HepG2 (cell line): ENCODE data around the gene LGALS8. TPM values are rescaled to one million over a fixed set of nuclear protein-coding genes. Genes with fewer than 3 reads are reported as not detected.

Experiments
- FOXP1 ChIP-seq, 2 experiments: fragments of 450-650 bp in 1 of 2; IDR thresholded peaks; 2 replicates each; pipeline ENCODE4 v1.6.1; 2017 to 2018; ENCODE audit warnings: antibody characterized with exemption in 1 of 2
- HMGXB4 ChIP-seq, 2 experiments: sonication (generic) in 1 of 2; formaldehyde crosslinking in 1 of 2; IDR thresholded peaks; 2 replicates each; pipeline versions ENCODE4 v1.4.0 to v1.6.1; 2018 to 2020; ENCODE audit warnings: missing genetic modification reagents in 2 of 2, borderline replicate concordance in 1 of 2, low read depth in 1 of 2, mild to moderate bottlenecking in 1 of 2, missing biosample characterization in 1 of 2
- IKZF4 ChIP-seq: sonication (generic); formaldehyde crosslinking; IDR thresholded peaks from 2 replicates; pipeline ENCODE4 v1.5.1; 2020; ENCODE audit warnings: borderline replicate concordance, mild to moderate bottlenecking, low read depth, missing genetic modification reagents; ENCODE audit errors: not compliant biosample characterization
- MXD4 ChIP-seq: IDR thresholded peaks from 2 replicates; pipeline ENCODE4 v1.6.1; 2016; ENCODE audit warnings: mild to moderate bottlenecking, missing biosample characterization, missing genetic modification reagents
- MYPOP ChIP-seq: sonication (generic); formaldehyde crosslinking; IDR thresholded peaks from 2 replicates; pipeline ENCODE4 v1.8.1; 2023; ENCODE audit warnings: mild to moderate bottlenecking, moderate library complexity, missing genetic modification reagents
- NFKBIZ ChIP-seq: IDR thresholded peaks from 2 replicates; pipeline ENCODE4 v1.6.1; 2018; ENCODE audit warnings: missing genetic modification reagents, missing compliant biosample characterization
- NKX3-1 ChIP-seq: sonication (generic); formaldehyde crosslinking; IDR thresholded peaks from 2 replicates; pipeline ENCODE4 v1.5.0; 2020; ENCODE audit warnings: missing genetic modification reagents
- NR2F1 ChIP-seq, 2 experiments: fragments of 450-650 bp in 1 of 2; formaldehyde crosslinking in 1 of 2; IDR thresholded peaks; 2 replicates each; pipeline versions ENCODE4 v1.5.0 to v1.6.1; 2016 to 2020; ENCODE audit warnings: mild to moderate bottlenecking in 1 of 2, missing compliant biosample characterization in 1 of 2, missing genetic modification reagents in 1 of 2, moderate library complexity in 1 of 2
- POGZ ChIP-seq: sonication (generic); formaldehyde crosslinking; IDR thresholded peaks from 2 replicates; pipeline ENCODE4 v1.4.0; 2020; ENCODE audit warnings: mild to moderate bottlenecking, missing genetic modification reagents
- TBX2 ChIP-seq: sonication (generic); formaldehyde crosslinking; IDR thresholded peaks from 2 replicates; pipeline ENCODE4 v1.5.0; 2020; ENCODE audit warnings: missing genetic modification reagents, mild to moderate bottlenecking, borderline replicate concordance
- ZMAT5 ChIP-seq: sonication (generic); formaldehyde crosslinking; IDR thresholded peaks from 2 replicates; pipeline ENCODE4 v1.5.0; 2020; ENCODE audit warnings: mild to moderate bottlenecking, low read depth, missing genetic modification reagents, borderline replicate concordance
- ZNF460 ChIP-seq: sonication (generic); formaldehyde crosslinking; IDR thresholded peaks from 2 replicates; pipeline ENCODE4 v1.5.1; 2020; ENCODE audit warnings: missing genetic modification reagents, mild to moderate bottlenecking, borderline replicate concordance
- ZNF720 ChIP-seq: sonication (generic); formaldehyde crosslinking; IDR thresholded peaks from 2 replicates; pipeline ENCODE4 v1.4.0; 2020; ENCODE audit warnings: missing genetic modification reagents
- ZNF75D ChIP-seq: sonication (generic); formaldehyde crosslinking; IDR thresholded peaks from 2 replicates; pipeline ENCODE4 v1.8.1; 2023; ENCODE audit warnings: missing genetic modification reagents, mild to moderate bottlenecking, borderline replicate concordance
- ZNF792 ChIP-seq: IDR thresholded peaks from 2 replicates; pipeline ENCODE4 v1.6.1; 2016
- ZSCAN30 ChIP-seq: sonication (generic); formaldehyde crosslinking; IDR thresholded peaks from 2 replicates; pipeline ENCODE4 v1.5.0; 2020; ENCODE audit warnings: mild to moderate bottlenecking, missing genetic modification reagents
- polyA plus RNA-seq, 8 experiments: library from polyadenylated mRNA; depleted of rRNA in 3 of 8; stranded (reverse) in 7 of 8; unstranded in 1 of 8; fragments of >200 nt; fragmentation: Illumina TruSeq in 4 of 8; extraction: Trizol in 4 of 8; gene quantifications; 2 replicates each; pipeline versions ENCODE4 v1.2.1 to v1.2.3, GENCODE V29; 2011 to 2016; ENCODE audit warnings: low read depth in 4 of 8, missing spikeins in 1 of 8, mixed read lengths in 1 of 8; ENCODE audit not compliant: insufficient read depth in 1 of 8
- total RNA-seq, 5 experiments: library from RNA; depleted of rRNA; stranded (reverse); fragments of >200 nt; fragmentation: Illumina TruSeq; extraction: Trizol; gene quantifications; 2 replicates each; pipeline ENCODE4 v1.2.3, GENCODE V29; 2016; ENCODE audit warnings: low read depth in 1 of 5
- TF ChIP-seq, protein P1 (sequence below): sonication (generic); formaldehyde crosslinking; IDR thresholded peaks from 2 replicates; pipeline ENCODE4 v1.4.0; 2020; ENCODE audit warnings: missing genetic modification reagents
- TF ChIP-seq, protein P2 (sequence below): sonication (generic); formaldehyde crosslinking; conservative IDR thresholded peaks from 2 replicates; pipeline ENCODE4 v1.4.0; 2020; ENCODE audit warnings: missing genetic modification reagents
- TF ChIP-seq, protein P3 (sequence below): sonication (generic); formaldehyde crosslinking; IDR thresholded peaks from 2 replicates; pipeline ENCODE4 v1.8.0; 2022; ENCODE audit warnings: mild to moderate bottlenecking, missing genetic modification reagents

LGALS8 gene
- total and polyA plus RNA-seq, 2 of the 13 experiments (the other 11 are each of a cell fraction or from before 2014, with no cell fraction given) = 29.3 to 185 TPM

DNA sequence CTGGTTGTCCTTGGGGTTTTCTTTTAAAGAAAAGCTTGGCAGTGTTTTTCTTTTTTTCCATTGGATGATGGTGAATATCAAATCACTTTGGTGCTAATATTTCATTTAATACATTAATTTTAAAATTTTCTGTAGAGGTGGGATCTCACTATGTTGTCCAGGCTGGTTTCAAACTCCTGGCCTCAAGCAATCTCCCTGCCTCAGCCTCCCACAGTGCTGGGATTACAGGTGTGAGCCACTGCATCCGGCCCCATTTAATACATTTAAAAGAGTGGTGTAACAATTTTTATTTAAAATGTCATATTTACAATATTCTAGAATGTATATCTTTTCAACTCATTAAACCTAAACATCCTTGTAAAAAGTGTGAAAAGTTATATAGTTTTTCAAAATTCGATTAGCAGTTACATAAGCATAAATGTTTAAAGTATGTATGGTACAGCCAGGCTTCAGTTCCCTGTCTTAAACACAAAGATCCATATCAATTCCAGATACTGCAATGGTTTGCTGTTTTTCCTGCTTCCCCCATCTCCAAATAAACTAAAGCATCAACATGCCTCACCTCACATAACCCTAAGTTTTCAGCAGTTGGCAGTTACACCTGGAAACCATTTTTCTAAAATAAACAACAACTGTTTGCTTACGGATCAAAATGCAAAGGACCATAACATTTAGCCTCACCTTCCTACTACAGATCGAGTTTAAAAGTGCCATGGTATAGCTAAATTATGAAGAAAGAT lies 8.9 kb upstream of the LGALS8 start (continued):
- TF ChIP-seq HMGXB4 (CRISPR knock-in tag; IDR thresholded peaks at IDR 0.05; ENCODE audit: borderline replicate concordance in 1 of 2, low read depth in 1 of 2) = peak in 1 of 2 experiments; percentile 27; a peak in 1 of 4 replicates
- no peak; the same call in 1 of the 2 replicates for TF ChIP-seq ZNF792 (CRISPR knock-in tag)
- TF ChIP-seq TBX2 (CRISPR knock-in tag) = peak; percentile 26; the same call in 1 of the 2 replicates
- TF ChIP-seq IKZF4 (CRISPR knock-in tag) = no peak
- 0 out of 2 replicates have a peak, but pooled peaks have one; percentile 35 for TF ChIP-seq ZSCAN30 (CRISPR knock-in tag)
- TF ChIP-seq FOXP1 (IDR thresholded peaks at IDR 0.05) = no peak
- TF ChIP-seq FOXP1 (CRISPR knock-in tag; IDR thresholded peaks at IDR 0.05) = peak; percentile 91
- TF ChIP-seq ZNF460 (CRISPR knock-in tag) = no peak
- TF ChIP-seq POGZ (CRISPR knock-in tag) = no peak
- 0 out of 2 replicates have a peak, but pooled peaks have one; percentile 5 for TF ChIP-seq NFKBIZ (CRISPR knock-in tag)
- no peak for TF ChIP-seq NR2F1 (CRISPR knock-in tag; IDR thresholded peaks at IDR 0.05)
- TF ChIP-seq ZNF75D (CRISPR knock-in tag) = no peak
- no peak for TF ChIP-seq ZNF720 (CRISPR knock-in tag)
- no peak for TF ChIP-seq NKX3-1 (CRISPR knock-in tag)
- TF ChIP-seq MXD4 (CRISPR knock-in tag) = 0 out of 2 replicates have a peak, but pooled peaks have one; percentile 9
- no peak for TF ChIP-seq ZMAT5
- no peak for TF ChIP-seq MYPOP
- TF ChIP-seq, protein P1, sequence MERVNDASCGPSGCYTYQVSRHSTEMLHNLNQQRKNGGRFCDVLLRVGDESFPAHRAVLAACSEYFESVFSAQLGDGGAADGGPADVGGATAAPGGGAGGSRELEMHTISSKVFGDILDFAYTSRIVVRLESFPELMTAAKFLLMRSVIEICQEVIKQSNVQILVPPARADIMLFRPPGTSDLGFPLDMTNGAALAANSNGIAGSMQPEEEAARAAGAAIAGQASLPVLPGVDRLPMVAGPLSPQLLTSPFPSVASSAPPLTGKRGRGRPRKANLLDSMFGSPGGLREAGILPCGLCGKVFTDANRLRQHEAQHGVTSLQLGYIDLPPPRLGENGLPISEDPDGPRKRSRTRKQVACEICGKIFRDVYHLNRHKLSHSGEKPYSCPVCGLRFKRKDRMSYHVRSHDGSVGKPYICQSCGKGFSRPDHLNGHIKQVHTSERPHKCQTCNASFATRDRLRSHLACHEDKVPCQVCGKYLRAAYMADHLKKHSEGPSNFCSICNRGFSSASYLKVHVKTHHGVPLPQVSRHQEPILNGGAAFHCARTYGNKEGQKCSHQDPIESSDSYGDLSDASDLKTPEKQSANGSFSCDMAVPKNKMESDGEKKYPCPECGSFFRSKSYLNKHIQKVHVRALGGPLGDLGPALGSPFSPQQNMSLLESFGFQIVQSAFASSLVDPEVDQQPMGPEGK = no peak
- TF ChIP-seq, protein P2, sequence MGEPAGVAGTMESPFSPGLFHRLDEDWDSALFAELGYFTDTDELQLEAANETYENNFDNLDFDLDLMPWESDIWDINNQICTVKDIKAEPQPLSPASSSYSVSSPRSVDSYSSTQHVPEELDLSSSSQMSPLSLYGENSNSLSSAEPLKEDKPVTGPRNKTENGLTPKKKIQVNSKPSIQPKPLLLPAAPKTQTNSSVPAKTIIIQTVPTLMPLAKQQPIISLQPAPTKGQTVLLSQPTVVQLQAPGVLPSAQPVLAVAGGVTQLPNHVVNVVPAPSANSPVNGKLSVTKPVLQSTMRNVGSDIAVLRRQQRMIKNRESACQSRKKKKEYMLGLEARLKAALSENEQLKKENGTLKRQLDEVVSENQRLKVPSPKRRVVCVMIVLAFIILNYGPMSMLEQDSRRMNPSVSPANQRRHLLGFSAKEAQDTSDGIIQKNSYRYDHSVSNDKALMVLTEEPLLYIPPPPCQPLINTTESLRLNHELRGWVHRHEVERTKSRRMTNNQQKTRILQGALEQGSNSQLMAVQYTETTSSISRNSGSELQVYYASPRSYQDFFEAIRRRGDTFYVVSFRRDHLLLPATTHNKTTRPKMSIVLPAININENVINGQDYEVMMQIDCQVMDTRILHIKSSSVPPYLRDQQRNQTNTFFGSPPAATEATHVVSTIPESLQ (CRISPR knock-in tag) = no peak
- TF ChIP-seq, protein P3, sequence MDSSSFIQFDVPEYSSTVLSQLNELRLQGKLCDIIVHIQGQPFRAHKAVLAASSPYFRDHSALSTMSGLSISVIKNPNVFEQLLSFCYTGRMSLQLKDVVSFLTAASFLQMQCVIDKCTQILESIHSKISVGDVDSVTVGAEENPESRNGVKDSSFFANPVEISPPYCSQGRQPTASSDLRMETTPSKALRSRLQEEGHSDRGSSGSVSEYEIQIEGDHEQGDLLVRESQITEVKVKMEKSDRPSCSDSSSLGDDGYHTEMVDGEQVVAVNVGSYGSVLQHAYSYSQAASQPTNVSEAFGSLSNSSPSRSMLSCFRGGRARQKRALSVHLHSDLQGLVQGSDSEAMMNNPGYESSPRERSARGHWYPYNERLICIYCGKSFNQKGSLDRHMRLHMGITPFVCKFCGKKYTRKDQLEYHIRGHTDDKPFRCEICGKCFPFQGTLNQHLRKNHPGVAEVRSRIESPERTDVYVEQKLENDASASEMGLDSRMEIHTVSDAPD (CRISPR knock-in tag) = no peak
